Ovary (tissue), 9 donors: ENCODE measurements around the gene IGFBP6. TPM values are rescaled to one million over a fixed set of nuclear protein-coding genes. Genes with fewer than 3 reads are reported as not detected.
"Not testable (repeated sequence)": the region's sequence is repeated elsewhere in the genome, so short reads cannot be mapped to it uniquely, and the experiment has no call there.

Source experiments
- DNase-seq, 5 donors: peaks; one replicate each; pipeline ENCODE4 v3.0.0-alpha.2; 2019 to 2020
- H3K27ac ChIP-seq, 2 donors: fragments of 200-600 bp; one replicate each; pipeline versions ENCODE4 v1.5.1 to v1.8.0; 2019 to 2022
- H3K27me3 ChIP-seq: fragments of 200-600 bp; one replicate; pipeline ENCODE4 v1.8.0; 2022
- H3K36me3 ChIP-seq: fragments of 200-600 bp; sonication (generic); one replicate; pipeline ENCODE4 v1.5.1; 2019
- H3K4me1 ChIP-seq: one replicate; pipeline ENCODE4 v1.8.1; 2013; ENCODE audit warnings: mild to moderate bottlenecking, moderate library complexity; ENCODE audit not compliant: insufficient read depth
- H3K4me3 ChIP-seq: fragments of 200-600 bp; sonication (generic); one replicate; pipeline ENCODE4 v1.5.1; 2017
- H3K9me3 ChIP-seq, 2 donors: fragments of 200-600 bp in 1 of 2; sonication (generic) in 1 of 2; one replicate each; pipeline versions ENCODE4 v1.5.1 to v1.8.1; 2013 to 2019; ENCODE audit warnings: mild to moderate bottlenecking in 1 of 2, moderate library complexity in 1 of 2
- CTCF ChIP-seq, 3 donors: fragments of 450-650 bp in 2 of 3; fragments of 200-600 bp in 1 of 3; IDR thresholded peaks; one replicate each; pipeline versions ENCODE4 v1.5.1 to v1.8.0; 2016 to 2022; ENCODE audit warnings: antibody characterized with exemption in 3 of 3, mild to moderate bottlenecking in 1 of 3
- EP300 ChIP-seq: sonication (generic); formaldehyde crosslinking; IDR thresholded peaks from one replicate; pipeline ENCODE4 v1.6.1; 2017; ENCODE audit warnings: antibody characterized with exemption
- POLR2A ChIP-seq: fragments of 450-650 bp; IDR thresholded peaks from one replicate; pipeline ENCODE4 v1.6.1; 2017; ENCODE audit warnings: antibody characterized with exemption, mild to moderate bottlenecking, moderate library complexity
- WGBS, 3 donors: extraction: QIAGEN DNeasy Blood & Tissue Kit in 1 of 3; methylation state at CpG; one replicate each; pipeline versions ENCODE4 v1.1.5 to v1.1.7; 2013 to 2017; 5-methylcytosine and 5-hydroxymethylcytosine counted together
- intact Hi-C, 4 donors: fragments of 100-400 bp; cut with DNase I; formaldehyde crosslinking; loops; one replicate each; pipeline versions ENCODE4 v1.11.0 to v1.15.1; 2022 to 2023
- polyA plus RNA-seq, 2 donors: library from polyadenylated mRNA; stranded (reverse); fragments of 200-250 nt in 1 of 2; fragments of 350-450 nt in 1 of 2; fragmentation: Illumina TruSeq in 1 of 2; extraction: RNeasy Lipid Tissue Mini Kit (QIAGEN cat#74804) in 1 of 2; gene quantifications; one replicate each; pipeline ENCODE4 v1.2.3, GENCODE V29; 2013 to 2014
- total RNA-seq, 7 donors: library from RNA; depleted of rRNA in 2 of 7; stranded (reverse); fragments of >200 nt in 2 of 7; fragmentation: NEBNext Ultra II Directional in 3 of 7; extraction: Animal tissue kit (Norgen Biotek cat#: 25700) in 3 of 7; gene quantifications; one replicate each; pipeline versions ENCODE4 v1.1.0 to v1.2.4, GENCODE V29; 2016 to 2023
- donor health status: DM: no; HTN: no; CAD: no; lungs with moderate emphysema.
- donor health status: DM: no; HTN: no; CAD: no.
- donor health status: Bipolar disorder and iron deficiency.
- donor health status: DM: yes; HTN: yes; CAD: no.
- donor health status: DM: no; HTN: no; CAD: no.
- donor health status: DM: yes; HTN: yes; CAD: no.

The IGFBP6 gene
- total and polyA plus RNA-seq, 9 donors = 78.9 to 685 (median 171) TPM

GRCh38 chr12:53107122-53107521, 9.7 kb downstream of the IGFBP6 start:
- Histone ChIP-seq H3K9me3 (no peaks in the 10 kb centered on the region), H3K27ac (no peak overlapping the region), H3K4me1 (peaks cover 1% of the 10 kb centered on the region), H3K36me3 (no peaks in the 10 kb centered on the region), H3K27me3 (no peaks in the 10 kb centered on the region), H3K4me3 (no peak overlapping the region)
- TF ChIP-seq EP300 (no peak), CTCF (IDR thresholded peaks at IDR 0.05) (no peak), POLR2A (no peak)
- 20 to 31% (median 30%) methylated on average over 7 of the region's 7 CpGs for WGBS, 3 donors
- DNase-seq = no peak
- intact Hi-C loops = no loop called here

GRCh38 chr12:53112431-53112830, 15.0 kb downstream of the IGFBP6 start:
- H3K27me3 ChIP-seq, H3K36me3 ChIP-seq, H3K27ac ChIP-seq, H3K4me1 ChIP-seq, H3K4me3 ChIP-seq, DNase-seq, intact Hi-C loops, H3K9me3 ChIP-seq: not testable (repeated sequence)
- 87 to 92% (median 88%) methylated on average over 7 of the region's 7 CpGs for WGBS, 3 donors

- 78 to 81% (median 78%) methylated on average over 12 of the region's 12 CpGs for WGBS, 3 donors
- DNase-seq = no peak
- H3K36me3 ChIP-seq = no peaks in the 10 kb centered on the region
- no peaks in the 10 kb centered on the region for H3K27me3 ChIP-seq
- TF ChIP-seq POLR2A (no peak), CTCF (IDR thresholded peaks at IDR 0.05) (no peak), EP300 (no peak)
- no peak overlapping the region for H3K27ac ChIP-seq
- no peaks in the 10 kb centered on the region for H3K9me3 ChIP-seq
- intact Hi-C loops = no loop called here
- H3K4me1 ChIP-seq = no peaks in the 10 kb centered on the region
- H3K4me3 ChIP-seq = no peak overlapping the region
Measured at GRCh38 chr12:53113136-53113705, 15.8 kb downstream of the IGFBP6 start.

- no peaks in the 10 kb centered on the region for H3K4me1 ChIP-seq
- H3K9me3 ChIP-seq = no peaks in the 10 kb centered on the region
- DNase-seq = no peak
- no peaks in the 10 kb centered on the region for H3K36me3 ChIP-seq
- H3K27ac ChIP-seq = no peak overlapping the region
- TF ChIP-seq EP300 = no peak
- TF ChIP-seq POLR2A = no peak
- TF ChIP-seq CTCF (IDR thresholded peaks at IDR 0.05) = no peak
- no peaks in the 10 kb centered on the region for H3K27me3 ChIP-seq
- intact Hi-C loops = no loop called here
- H3K4me3 ChIP-seq = no peak overlapping the region
Measured at GRCh38 chr12:53113951-53114350, 16.5 kb downstream of the IGFBP6 start.

GRCh38 chr12:53115112-53115890, 17.8 kb downstream of the IGFBP6 start:
- H3K27ac ChIP-seq = no peak overlapping the region
- intact Hi-C loops = no loop called here
- no peak for DNase-seq

More at GRCh38 chr12:53115112-53115890, 17.8 kb downstream of the IGFBP6 start:
- TF ChIP-seq CTCF (IDR thresholded peaks at IDR 0.05) (no peak), EP300 (no peak), POLR2A (no peak)
- Histone ChIP-seq H3K27me3 (no peaks in the 10 kb centered on the region), H3K36me3 (no peaks in the 10 kb centered on the region), H3K4me3 (no peak overlapping the region), H3K4me1 (no peaks in the 10 kb centered on the region), H3K9me3 (no peaks in the 10 kb centered on the region)
- 84 to 88% (median 88%) methylated on average over 33 of the region's 33 CpGs for WGBS, 3 donors
